Measurements from ENCODE around the gene MX2. TPM values are rescaled to one million over a fixed set of nuclear protein-coding genes. Genes with fewer than 3 reads are reported as not detected.

The MX2 gene
- total and polyA plus RNA-seq, 2 of the 8 experiments (the other 6 are each of a cell fraction or from before 2014, with no cell fraction given) = 3.1 to 8.9 TPM

- H3K23me2 ChIP-seq (ENCODE audit: low read depth, low read length) = no peaks in the 10 kb centered on the region
- H2BK12ac ChIP-seq (ENCODE audit: low read depth, low read length) = no peak overlapping the region
- no peaks in the 10 kb centered on the region for H3K27me3 ChIP-seq (replicated peaks in 1 of 4; ENCODE audit: control insufficient read depth in 3 of 4, extremely low read depth in 1 of 4, insufficient read depth in 3 of 4, low read length in 3 of 4)
- FAIRE-seq (no peak), DNase-seq (ENCODE audit: low read depth in 1 of 2, low spot score in 2 of 2) (no peak)
- no peak for TF ChIP-seq E2F6 (IDR thresholded peaks at IDR 0.05)
- no peak for TF ChIP-seq HDAC6 (IDR thresholded peaks at IDR 0.05; ENCODE audit: low read depth, low read length)
- no peak for TF ChIP-seq TAF7 (optimal IDR thresholded peaks at IDR 0.05; ENCODE audit: borderline replicate concordance, low read depth, low read length)
- TF ChIP-seq BCL11A (IDR thresholded peaks at IDR 0.05; ENCODE audit: low read depth in 2 of 2, low read length in 2 of 2) = no peak
- TF ChIP-seq ASH2L (IDR thresholded peaks at IDR 0.05; ENCODE audit: low read length) = no peak
- no peak for TF ChIP-seq SRF (IDR thresholded peaks at IDR 0.05; ENCODE audit: low read depth, low read length)
- TF ChIP-seq KDM4A (IDR thresholded peaks at IDR 0.05; ENCODE audit: low read depth, low read length, severe bottlenecking) = no peak
- TF ChIP-seq TBP (IDR thresholded peaks at IDR 0.05; ENCODE audit: low read depth, low read length) = no peak
- no peak for TF ChIP-seq RXRA (IDR thresholded peaks at IDR 0.05; ENCODE audit: insufficient read depth, low read depth, low read length)
- no peaks in the 10 kb centered on the region for H3K79me2 ChIP-seq (ENCODE audit: control insufficient read depth in 1 of 2, insufficient read depth in 2 of 2, low read length in 2 of 2)
- H3K23ac ChIP-seq (ENCODE audit: insufficient read length) = no peak overlapping the region
- H4K20me1 ChIP-seq (replicated peaks in 1 of 2; ENCODE audit: control insufficient read depth in 1 of 2, insufficient read depth in 2 of 2, low read length in 2 of 2) = no peaks in the 10 kb centered on the region
- H3K4me2 ChIP-seq (ENCODE audit: insufficient read depth in 1 of 2, low read depth in 2 of 2, low read length in 2 of 2) = no peak overlapping the region
- H2BK120ac ChIP-seq (replicated peaks; ENCODE audit: low read depth, low read length) = no peak overlapping the region
- H2BK15ac ChIP-seq (ENCODE audit: low read length) = no peak overlapping the region
- H3K4me3 ChIP-seq (ENCODE audit: extremely low read depth in 1 of 4, insufficient read depth in 2 of 4, low read depth in 3 of 4, low read length in 4 of 4) = no peak overlapping the region
- WGBS, 2 experiments (ENCODE audit: extremely low coverage in 1 of 2, insufficient coverage in 1 of 2, insufficient read length in 1 of 2, insufficient replicate concordance in 2 of 2, low coverage in 1 of 2, low lambda C conversion rate in 2 of 2, missing lambda C conversion rate in 1 of 2) = 87% methylated on average over 7 of the region's 7 CpGs; no CpG with 5 or more reads in 1 of the 2 experiments
- no peak overlapping the region for H3K14ac ChIP-seq (ENCODE audit: insufficient read length)
- peaks cover 0 to 8% (median 3%) of the 10 kb centered on the region in 4 experiments; a peak in 3 of 7 replicates for H3K4me1 ChIP-seq (replicated peaks in 1 of 4; ENCODE audit: control insufficient read depth in 3 of 4, insufficient read depth in 4 of 4, low read length in 3 of 4)
- POLR2A ChIA-PET (ENCODE audit: partially characterized antibody) = no interaction called here
- no peak overlapping the region for H2AFZ ChIP-seq (ENCODE audit: low read length)
- H3K9me3 ChIP-seq (ENCODE audit: insufficient read depth in 2 of 2, low read depth in 1 of 2, low read length in 1 of 2) = no peaks in the 10 kb centered on the region
- H3K18ac ChIP-seq (ENCODE audit: extremely low read depth, low read length) = no peak overlapping the region
- no peak overlapping the region for H3K4ac ChIP-seq (replicated peaks; ENCODE audit: insufficient read length, low read depth, low read length)
- no peak overlapping the region for H2BK5ac ChIP-seq (ENCODE audit: low read depth, low read length)
- no peak overlapping the region for H2AK5ac ChIP-seq (ENCODE audit: low read depth, low read length)
- no peak overlapping the region for H4K8ac ChIP-seq (ENCODE audit: extremely low read depth, insufficient read depth, low read length)
- no peaks in the 10 kb centered on the region for H3K79me1 ChIP-seq (ENCODE audit: low read depth, low read length)
- no peaks in the 10 kb centered on the region for H3K36me3 ChIP-seq (ENCODE audit: control insufficient read depth in 2 of 4, insufficient read depth in 4 of 4, low read length in 3 of 4)
- H3K9ac ChIP-seq (replicated peaks in 1 of 4; ENCODE audit: extremely low read depth in 1 of 4, low read depth in 3 of 4, low read length in 3 of 4) = no peak overlapping the region
- no peak overlapping the region for H3K27ac ChIP-seq (ENCODE audit: low read depth, low read length)
- no peak overlapping the region for H4K5ac ChIP-seq (ENCODE audit: insufficient read length, low read depth, low read length)
- H3K56ac ChIP-seq (replicated peaks; ENCODE audit: insufficient read length, low read depth, low read length) = no peak overlapping the region
- H4K91ac ChIP-seq (replicated peaks; ENCODE audit: insufficient read length, low read length) = no peak overlapping the region
- no peak overlapping the region for H2BK20ac ChIP-seq (ENCODE audit: low read length)
- CTCF ChIA-PET (ENCODE audit: partially characterized antibody) = no interaction called here
Observed at GRCh38 chr21:41325138-41325912, 36.5 kb upstream of the MX2 start.
